Activated CD4-positive, alpha-beta T cell treated with anti-CD3 and anti-CD28 coated beads, Interleukin-10, Interleukin-2, amounts not matched to agents 100 ng/mL and 50 ng/mL, durations not matched to agents 16 hours and 8 hours (primary cell): ENCODE results near the gene PSMD6.

Source experiments
- DNase-seq: peaks from one replicate; pipeline ENCODE4 v3.0.0-alpha.2; 2020

The PSMD6 gene

DNA sequence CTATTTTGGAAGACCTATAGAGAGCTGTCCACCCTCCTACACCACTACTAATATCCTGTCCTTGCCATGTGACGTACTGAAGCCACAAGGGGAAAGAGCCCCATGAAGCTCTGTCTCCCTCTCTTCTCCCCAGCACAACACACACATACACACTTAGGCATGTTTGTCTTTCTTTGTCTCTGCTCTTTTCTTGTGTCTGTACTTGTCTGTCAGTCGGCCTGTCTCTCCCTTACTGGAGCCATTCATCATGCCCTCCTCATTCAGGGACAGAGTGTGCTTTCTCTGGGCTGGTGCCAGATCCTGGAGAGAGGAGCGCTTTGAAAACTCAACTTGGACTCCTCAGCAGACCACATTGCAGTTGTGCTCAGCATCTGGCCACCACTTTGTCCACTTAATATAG is 47.6 kb downstream of the PSMD6 start:
- DNase-seq = no peak

DNA sequence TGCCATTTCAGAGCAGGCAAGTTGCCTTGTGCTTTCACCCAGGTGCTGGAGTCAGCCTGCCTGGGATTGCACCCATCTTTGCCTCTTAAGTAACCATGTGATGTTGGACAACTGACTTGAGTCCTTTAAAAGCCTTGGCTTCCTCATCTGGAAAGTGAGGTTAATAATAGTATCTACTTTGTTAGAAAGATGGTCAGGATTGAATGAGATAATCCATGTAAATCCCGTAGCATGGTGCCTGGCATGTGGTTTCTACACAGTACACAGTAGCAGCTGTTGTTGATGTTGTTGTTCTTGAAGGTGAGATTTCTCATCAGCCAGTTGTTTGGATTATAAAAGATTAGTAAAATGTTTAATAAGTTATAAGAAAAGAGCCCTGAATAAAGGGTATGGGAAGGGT is 48.8 kb downstream of the PSMD6 start:
- DNase-seq = no peak

DNA sequence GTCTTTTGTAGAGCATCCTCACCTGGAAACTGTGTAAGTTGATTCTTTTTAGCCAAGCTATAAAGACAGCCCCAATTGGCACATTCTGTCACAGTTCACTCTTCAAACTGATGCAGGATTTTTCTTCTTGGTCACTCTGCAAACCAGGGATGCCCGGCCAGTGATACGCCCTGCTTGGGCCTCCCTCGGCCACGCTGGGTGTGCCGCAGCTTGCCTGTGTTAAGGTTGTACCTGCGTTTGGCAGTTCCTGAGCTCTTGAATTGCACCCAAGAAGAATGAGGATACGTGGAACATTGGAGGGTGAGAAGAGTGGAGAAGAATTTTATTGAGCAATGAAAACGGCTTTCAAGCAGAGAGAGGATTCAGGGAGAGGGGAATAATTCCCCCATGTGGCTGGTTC is 49.9 kb downstream of the PSMD6 start:
- no peak for DNase-seq

DNA sequence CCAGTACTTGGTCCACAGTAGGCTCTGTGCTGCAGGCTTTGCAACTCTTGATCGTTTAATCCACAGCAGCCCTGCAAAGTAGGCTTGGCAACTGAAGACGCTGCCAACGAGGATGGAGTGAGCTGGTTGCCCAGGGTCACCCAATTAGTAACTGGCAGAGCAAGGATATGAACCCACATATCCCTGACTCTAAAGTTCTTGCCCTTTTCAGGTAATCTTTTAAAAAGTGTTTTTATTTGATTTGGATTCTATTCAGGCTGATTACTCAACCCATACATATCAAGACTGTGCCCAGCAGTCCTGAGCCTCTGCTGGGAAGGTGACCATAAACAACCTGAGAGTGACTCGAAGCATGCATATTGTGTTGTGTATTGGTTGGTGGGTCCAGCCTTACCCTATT is 50.3 kb downstream of the PSMD6 start:
- DNase-seq = no peak

DNA sequence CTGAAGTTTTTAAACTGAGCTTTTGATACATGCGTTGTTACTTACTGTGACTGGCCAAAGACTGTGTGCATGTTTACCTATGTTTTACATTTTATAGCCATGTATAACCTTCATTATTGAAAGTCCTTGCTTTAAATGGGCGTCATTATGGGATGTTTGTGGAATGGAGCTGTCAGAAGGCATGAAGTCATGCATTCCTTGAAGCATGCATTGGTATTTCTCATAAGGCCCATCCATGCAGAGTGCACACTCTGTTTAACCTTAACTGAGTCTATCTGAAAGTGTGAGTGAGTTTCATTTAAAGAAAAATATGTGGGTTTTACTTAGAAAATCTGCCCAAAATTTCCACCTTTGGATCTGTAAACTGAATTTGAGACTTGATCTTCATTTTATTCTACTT is 51.1 kb downstream of the PSMD6 start:
- DNase-seq = peak; percentile 33

DNA sequence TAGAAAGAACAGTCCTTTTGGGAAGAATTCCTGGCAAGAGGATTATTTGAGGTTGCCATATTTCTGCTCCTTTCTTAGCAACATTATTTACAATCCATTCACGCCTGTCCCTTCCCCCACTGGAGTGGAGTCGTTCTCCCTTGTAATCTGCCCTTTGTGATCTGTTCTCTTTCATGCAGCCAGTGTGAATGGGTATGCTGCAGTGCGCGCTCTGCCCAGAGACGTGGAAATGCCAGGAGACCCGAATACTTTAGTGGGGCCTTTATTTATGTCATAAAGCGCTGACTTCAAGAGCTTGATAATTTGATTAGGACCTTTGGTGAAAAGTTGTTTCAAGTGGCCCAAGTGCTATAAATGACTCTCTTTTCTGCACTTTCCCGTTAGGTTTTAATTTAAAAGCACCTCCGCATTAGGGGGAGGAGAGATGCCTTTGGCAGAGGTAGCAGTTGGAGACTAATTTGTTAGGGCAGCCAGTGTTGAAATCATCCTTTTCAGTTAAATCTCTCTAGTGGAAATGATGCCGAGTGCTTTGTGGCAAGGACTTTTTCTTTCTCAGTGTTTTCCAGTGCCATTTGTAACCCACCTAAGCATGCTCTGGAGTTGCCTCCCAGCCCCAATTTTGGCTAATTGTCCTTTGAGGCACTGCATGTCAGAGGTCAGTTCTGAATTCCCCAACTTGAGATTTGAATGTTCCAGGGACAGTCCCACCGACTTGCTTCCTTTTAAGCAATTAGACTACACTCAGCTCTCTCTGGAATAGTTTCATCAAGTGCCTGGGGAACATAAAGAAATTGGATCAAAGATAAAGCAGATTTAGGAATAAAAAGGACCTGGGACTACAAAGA is 52.4 kb downstream of the PSMD6 start:
- DNase-seq = no peak

DNA sequence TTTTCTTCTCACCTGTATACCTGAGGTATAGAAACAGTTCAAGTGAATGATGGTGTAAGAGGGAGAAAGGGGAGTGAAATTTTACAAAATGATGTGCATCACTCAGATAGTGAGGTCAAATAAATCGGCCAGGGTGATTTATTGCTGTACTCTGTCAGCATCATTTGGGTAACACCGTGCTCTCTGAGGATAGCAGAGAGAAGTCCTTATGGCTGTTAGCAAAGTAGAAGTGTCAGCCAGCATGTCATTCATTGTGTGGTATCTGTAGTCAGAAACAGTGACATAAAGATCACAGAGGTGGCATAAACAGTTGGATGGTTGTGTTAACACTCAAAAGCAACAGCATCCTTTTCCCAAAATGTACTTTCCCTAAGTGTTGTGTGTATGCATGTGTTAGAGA is 53.4 kb downstream of the PSMD6 start:
- DNase-seq = peak; percentile 26

DNA sequence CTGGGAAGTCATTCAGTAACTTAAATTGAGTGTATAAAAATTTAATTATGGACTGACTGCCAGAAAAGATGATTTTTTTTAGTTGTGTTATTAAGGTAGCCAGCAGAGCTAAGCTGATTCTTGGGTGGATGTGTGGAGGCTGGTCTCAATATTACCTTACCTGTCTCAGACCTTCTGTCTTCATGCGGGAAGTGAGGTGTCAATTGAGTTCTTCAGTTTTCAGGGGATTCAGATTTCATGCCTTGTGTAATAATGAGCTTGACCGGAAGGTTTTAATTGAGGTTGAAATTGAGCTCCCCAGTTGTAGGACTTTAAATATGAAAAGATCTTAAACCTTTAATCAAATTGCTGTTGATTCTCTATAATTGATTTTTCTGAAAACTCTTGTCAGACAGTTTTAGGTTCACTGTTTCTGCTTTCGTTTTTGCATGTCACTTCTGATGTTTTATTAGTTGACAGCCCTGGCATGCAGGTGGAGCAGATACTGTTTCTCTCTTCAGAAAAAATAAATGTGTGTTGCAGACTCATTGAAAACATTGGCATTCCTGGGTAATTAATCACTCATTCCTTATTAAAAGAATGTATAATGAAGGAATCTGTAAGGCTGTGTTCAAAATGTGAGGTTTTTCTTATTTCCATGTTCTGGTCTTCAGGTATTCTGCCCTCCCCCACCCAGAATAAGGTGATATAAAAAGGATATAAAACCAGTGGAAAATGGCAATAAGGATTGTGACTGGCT is 54.5 kb downstream of the PSMD6 start:
- no peak for DNase-seq

DNA sequence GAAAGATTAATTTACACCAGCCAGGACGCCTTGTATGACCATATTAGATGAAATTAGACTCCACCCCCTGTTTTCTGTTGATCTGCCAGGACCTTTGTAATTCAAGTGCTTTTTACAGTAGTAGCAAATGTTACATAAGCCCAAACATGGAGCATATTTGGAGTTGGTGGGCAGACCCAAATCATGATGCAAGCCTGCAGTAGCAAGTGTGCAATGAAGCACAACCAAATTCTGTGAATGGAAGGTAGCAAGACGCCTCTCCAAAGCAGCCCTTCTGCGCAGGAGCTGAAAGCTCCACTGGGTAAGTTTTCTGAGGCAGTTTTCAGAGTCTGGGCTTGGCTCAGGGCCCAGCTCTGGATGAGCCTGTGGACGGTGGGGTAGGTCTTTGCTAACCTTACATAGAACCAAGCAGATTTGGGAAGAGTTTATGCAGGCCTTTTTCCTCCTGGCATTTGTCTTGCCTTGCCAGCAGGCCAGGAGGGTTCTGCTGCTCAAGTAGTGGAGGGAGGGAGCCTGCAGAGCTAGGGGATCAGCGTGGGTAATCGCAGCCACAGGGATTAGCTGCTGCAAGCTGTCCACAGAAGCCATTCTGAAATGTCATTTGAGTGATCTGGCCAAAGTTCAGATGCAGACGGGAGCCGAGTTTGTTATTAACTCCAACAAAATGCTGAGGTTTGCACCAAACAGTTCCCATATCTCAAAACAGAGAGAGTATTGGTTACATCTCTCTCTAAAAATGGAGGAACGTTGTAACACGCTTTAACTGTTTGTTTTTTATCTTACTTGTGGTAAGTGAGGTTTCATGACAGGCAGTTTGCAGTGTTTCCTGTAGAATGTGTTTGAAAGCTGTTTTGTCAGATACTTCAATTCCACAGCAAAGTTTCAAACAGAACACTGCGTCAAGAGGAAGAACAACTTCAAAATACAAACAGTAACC is 55.4 kb downstream of the PSMD6 start:
- peak; percentile 67 for DNase-seq

DNA sequence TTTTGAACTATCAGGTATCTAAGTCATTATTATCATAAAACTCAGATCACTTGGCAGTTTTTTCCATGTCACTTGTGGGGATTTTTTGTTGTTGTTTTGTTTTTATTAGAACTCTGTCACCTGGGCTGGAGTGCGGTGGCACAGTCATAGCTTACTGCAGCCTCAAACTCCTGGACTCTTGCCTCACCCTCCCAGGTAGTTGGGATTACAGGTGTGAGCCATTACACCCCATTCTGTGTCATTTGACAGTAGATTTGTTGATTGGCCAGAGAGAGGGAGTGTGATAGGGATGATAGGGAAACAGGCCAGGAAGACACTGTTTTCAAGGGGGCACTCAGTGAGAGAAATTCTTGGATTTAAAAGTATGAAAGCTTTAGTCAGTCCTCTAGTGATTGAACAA is 56.4 kb downstream of the PSMD6 start:
- DNase-seq = no peak

DNA sequence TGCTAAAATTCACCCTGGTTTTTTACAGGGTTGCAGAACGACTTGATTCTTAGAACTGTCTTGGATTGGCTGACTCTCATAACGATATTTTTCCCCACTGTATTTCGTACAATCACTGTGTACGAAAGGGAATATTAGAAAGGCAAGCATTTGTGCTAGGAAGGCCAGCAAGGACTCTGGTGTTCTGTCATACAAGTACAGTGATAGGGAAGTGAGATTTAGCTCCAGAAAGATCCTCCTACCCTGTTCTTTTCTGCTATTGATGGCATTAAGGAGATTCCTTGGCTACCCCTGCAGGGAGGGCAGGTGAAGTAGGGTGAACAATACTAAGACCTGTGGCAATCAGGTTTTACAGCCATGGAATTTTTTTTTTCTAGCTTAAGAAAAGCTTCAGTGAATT is 57.3 kb downstream of the PSMD6 start:
- no peak for DNase-seq

DNA sequence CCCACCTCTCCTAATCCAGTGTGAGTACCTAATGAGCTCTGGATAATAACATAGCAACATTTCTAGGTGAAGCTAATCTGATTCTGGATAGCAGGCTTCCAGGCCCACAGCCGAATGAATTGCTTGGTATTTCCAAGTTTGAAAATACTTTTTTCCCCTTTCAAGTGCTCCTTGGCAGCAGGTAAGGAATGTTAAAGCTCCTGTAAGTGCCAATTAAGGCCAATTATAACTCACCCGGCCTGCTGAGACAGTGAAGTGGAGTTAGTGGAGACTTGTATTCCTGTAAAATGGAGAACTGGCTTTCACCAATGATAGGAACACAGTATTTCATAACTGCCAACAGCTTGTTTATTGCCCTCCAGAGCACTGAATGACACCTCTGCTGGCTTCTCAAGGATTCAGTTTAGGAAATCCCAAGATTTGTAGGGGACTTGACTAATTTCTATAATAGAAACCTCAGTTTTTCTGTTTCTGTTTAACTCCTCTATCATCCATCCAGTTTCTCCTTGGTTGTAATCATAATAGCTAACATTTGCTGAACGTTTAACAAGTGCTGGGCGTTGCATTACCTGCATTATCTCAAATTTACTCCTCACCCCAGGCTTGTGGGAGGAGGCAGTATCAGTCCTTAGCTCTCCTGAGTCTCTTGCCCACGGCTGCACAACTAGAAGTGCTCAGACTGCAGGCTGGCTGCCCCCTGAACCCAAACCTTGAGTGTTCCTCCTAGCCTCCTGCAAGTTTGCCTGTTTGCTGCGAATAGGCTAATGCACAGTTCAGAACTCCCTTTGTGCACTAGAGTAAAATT is 58.4 kb downstream of the PSMD6 start:
- DNase-seq = peak; percentile 47

DNA sequence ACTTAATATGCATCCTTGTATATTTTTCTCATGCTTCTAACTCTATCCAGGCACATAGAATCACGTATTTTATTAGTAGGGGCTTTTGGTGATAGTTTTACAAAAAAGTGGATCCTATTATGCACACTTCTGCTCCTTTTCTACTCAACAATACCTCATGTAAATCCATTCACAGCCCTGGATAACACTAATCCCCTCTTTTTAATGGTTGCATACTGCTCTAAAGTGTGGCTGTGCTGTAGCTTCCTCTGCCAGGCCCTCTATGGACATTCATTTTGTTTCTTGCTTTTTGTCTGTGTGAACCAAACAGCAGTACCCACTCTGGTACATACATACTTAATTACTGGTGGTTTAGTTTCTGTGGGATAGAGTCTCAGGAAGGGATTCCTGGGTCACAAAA is 59.8 kb downstream of the PSMD6 start:
- DNase-seq = no peak

DNA sequence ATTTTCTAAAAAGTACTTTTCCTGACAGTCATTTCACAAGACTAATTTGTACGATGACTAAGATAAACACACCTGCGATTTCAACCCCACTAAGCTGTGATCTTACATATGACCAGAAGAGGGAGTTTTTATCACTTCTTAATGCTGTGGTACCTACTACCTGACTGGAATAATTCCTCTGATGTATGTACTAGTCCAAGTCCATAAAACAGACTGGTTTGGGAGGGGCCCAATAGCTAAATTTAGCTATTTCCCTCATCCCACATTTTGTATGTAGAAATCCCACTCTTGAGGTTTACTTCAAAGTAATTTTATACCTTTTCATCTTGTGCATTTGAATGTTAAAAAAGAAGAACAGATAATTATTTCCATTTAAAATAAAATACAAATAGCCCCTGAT is 61.4 kb downstream of the PSMD6 start:
- DNase-seq = peak; percentile 69
